ENCODE measurements around the gene CAMK1D.

The CAMK1D gene

DNA sequence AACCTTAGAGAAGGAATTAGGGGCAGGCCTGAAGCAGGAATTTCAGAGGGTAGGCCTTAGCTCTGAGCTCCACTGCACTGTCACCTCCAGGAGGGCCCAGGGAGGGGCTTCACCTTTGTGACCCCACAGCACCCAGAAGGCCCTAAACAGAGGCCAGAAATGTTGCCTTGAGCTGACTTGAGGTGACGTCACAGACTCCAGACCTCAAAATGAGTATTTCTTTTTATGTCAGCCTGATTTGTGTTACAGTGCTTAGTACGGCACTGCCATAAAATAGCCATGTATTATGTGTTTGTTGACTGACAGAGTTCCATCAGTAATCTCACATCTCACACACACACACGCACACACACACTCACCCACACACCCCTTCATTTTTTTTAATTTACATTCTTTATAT lies 440.9 kb downstream of the CAMK1D start:
- Histone ChIP-seq H3K27ac (ENCODE audit: low read depth, low read length) (no peak overlapping the region), H3K36me3 (ENCODE audit: control insufficient read depth, insufficient read depth, low read length) (no peaks in the 10 kb centered on the region), H3K4me3 (ENCODE audit: low read depth, low read length) (no peak overlapping the region), H3K9me3 (ENCODE audit: control insufficient read depth, insufficient read depth, low read length) (no peaks in the 10 kb centered on the region), H3K4me1 (ENCODE audit: control insufficient read depth, insufficient read depth, low read length) (no peaks in the 10 kb centered on the region), H3K27me3 (ENCODE audit: control insufficient read depth, insufficient read depth, low read length) (no peaks in the 10 kb centered on the region), H3K9ac (ENCODE audit: low read depth, low read length) (no peak overlapping the region)

DNA sequence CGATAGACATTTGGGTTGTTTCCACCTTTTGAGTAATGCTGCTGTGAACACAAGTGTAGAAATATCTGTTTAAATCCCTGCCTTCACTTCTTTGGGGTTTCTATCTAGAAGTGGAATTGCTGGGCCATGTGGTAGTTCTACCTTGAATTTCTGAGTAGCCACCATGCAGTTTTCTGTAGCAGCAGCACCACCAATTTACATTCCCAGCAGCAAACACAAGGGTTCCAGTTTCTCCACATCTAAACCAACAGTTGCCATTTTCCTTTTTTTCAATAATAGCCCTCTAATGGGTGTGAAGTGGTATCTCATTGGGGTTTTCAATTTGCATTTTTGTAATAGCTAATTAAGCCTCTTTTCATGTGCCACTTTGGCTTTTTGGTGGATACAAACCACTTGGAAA lies 442.4 kb downstream of the CAMK1D start:
- no peak overlapping the region for H3K4me3 ChIP-seq (ENCODE audit: low read depth, low read length)
- H3K9me3 ChIP-seq (ENCODE audit: control insufficient read depth, insufficient read depth, low read length), result no peaks in the 10 kb centered on the region
- H3K36me3 ChIP-seq (ENCODE audit: control insufficient read depth, insufficient read depth, low read length), result no peaks in the 10 kb centered on the region
- H3K9ac ChIP-seq (ENCODE audit: low read depth, low read length), result no peak overlapping the region
- H3K27ac ChIP-seq (ENCODE audit: low read depth, low read length), result no peak overlapping the region
- H3K4me1 ChIP-seq (ENCODE audit: control insufficient read depth, insufficient read depth, low read length), result no peaks in the 10 kb centered on the region
- H3K27me3 ChIP-seq (ENCODE audit: control insufficient read depth, insufficient read depth, low read length), result no peaks in the 10 kb centered on the region

DNA sequence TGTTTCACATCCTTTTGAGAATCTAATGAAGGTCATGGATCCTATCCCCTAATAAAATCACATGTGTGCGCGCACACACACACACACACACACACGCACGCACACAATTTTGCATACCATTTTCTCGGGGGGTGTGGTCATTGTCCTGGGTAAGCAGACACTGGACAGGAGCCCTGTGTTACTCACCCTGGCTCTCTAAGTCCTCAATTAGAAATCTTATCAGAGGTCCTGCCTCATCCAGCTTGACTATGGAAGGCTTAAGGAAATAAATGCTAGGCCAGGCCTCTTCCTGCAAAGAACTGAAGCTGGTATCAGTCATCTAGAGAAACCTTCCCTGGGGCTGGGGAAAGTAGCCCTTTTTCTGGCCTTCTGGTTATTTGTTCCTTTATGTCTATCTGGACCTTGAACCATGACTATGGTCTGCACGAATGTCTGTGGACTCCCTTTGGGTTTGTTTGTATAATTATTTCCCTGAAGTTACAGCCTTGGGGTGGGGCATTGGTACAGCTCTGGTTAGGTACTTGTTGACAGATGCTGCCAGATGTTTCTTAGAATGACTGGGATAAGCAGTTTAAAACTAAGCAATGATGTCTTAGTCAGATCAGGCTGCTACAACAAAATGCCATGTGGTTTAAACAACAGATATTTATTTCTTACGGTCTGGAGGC lies 443.7 kb downstream of the CAMK1D start:
- Histone ChIP-seq H3K9me3 (ENCODE audit: control insufficient read depth, insufficient read depth, low read length) (no peaks in the 10 kb centered on the region), H3K4me1 (ENCODE audit: control insufficient read depth, insufficient read depth, low read length) (no peaks in the 10 kb centered on the region), H3K27ac (ENCODE audit: low read depth, low read length) (no peak overlapping the region), H3K9ac (ENCODE audit: low read depth, low read length) (no peak overlapping the region), H3K27me3 (ENCODE audit: control insufficient read depth, insufficient read depth, low read length) (no peaks in the 10 kb centered on the region), H3K4me3 (ENCODE audit: low read depth, low read length) (no peak overlapping the region), H3K36me3 (ENCODE audit: control insufficient read depth, insufficient read depth, low read length) (no peaks in the 10 kb centered on the region)

DNA sequence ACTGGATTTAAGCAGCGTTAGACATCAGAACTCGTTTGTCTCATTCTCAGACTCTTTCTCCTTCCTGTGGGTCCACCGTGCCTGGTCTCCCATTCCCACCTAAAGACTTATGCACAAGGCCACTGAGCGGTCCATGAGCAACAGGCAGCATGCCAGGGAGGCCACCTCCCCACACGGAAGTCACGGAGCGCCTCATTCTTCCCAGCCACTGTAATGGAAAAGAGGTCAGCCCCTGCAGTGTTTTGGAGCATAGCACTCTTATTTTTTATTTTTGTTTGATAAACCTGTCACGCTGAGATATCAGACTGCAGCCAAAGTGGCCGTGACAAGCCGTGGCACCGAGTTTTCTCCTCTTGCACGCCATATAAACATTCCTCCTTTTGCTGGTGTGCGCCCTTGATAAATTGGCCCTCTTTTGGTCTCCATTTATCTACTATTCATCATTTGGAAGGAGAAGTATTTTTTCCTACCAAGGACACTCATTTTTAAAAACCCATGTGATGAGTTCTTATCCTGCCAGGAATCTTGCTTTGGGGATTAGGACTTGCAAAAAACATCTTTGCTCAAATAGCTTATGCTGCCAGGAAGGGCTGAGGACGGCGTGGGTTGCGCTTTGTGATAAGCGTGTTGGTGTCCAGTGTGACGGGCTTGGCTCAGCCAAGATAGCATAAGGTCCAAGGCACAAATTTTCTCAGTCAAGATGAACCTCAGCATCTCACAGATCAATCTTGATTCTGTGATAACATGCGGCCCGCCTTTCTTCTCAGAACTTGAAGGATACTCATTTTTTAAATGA lies 446.2 kb downstream of the CAMK1D start:
- no peak overlapping the region for H3K27ac ChIP-seq (ENCODE audit: low read depth, low read length)
- H3K27me3 ChIP-seq (ENCODE audit: control insufficient read depth, insufficient read depth, low read length), result no peaks in the 10 kb centered on the region
- H3K9ac ChIP-seq (ENCODE audit: low read depth, low read length), result no peak overlapping the region
- H3K36me3 ChIP-seq (ENCODE audit: control insufficient read depth, insufficient read depth, low read length), result no peaks in the 10 kb centered on the region
- no peak overlapping the region for H3K4me3 ChIP-seq (ENCODE audit: low read depth, low read length)
- H3K9me3 ChIP-seq (ENCODE audit: control insufficient read depth, insufficient read depth, low read length), result no peaks in the 10 kb centered on the region
- H3K4me1 ChIP-seq (ENCODE audit: control insufficient read depth, insufficient read depth, low read length), result peaks cover 14% of the 10 kb centered on the region

DNA sequence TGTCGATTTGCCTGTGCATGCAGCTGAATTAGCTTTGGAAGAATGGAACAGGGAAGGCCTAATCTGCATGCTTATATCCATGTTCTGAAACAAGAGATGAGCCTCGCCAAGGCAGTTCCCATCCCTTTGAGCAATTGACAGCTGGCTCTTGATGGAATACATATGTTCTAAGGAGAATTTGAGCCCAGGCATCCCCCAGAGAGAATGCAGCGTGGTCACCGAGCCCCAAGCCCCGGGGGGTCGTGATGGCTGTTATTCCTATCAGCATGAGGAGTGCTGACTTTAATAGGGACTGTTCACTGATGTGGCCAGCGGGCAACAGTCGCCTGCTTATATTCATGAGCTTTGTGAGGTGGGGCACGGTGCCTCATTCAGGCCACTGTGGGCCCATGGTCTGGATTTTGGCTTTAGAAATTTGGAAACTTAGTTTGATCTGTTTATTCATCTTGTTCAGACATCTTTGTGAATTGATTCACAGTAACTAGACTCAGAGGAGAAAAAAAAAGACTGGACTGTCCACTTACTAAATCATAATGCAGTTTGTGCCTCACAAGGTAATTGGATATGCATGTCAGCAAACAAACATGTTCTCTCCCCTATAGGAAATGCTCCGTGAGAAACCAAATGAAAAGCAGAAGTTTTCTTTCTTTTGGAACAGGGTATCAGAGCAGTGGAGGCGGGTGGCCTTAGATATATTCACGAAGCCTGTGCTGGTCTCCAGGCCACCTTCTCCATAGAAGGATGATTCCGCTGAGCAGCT lies 447.2 kb downstream of the CAMK1D start:
- Histone ChIP-seq H3K4me3 (ENCODE audit: low read depth, low read length) (no peak overlapping the region), H3K9ac (ENCODE audit: low read depth, low read length) (no peak overlapping the region), H3K4me1 (ENCODE audit: control insufficient read depth, insufficient read depth, low read length) (peaks cover 14% of the 10 kb centered on the region), H3K27ac (ENCODE audit: low read depth, low read length) (no peak overlapping the region), H3K36me3 (ENCODE audit: control insufficient read depth, insufficient read depth, low read length) (no peaks in the 10 kb centered on the region), H3K27me3 (ENCODE audit: control insufficient read depth, insufficient read depth, low read length) (no peaks in the 10 kb centered on the region), H3K9me3 (ENCODE audit: control insufficient read depth, insufficient read depth, low read length) (no peaks in the 10 kb centered on the region)

DNA sequence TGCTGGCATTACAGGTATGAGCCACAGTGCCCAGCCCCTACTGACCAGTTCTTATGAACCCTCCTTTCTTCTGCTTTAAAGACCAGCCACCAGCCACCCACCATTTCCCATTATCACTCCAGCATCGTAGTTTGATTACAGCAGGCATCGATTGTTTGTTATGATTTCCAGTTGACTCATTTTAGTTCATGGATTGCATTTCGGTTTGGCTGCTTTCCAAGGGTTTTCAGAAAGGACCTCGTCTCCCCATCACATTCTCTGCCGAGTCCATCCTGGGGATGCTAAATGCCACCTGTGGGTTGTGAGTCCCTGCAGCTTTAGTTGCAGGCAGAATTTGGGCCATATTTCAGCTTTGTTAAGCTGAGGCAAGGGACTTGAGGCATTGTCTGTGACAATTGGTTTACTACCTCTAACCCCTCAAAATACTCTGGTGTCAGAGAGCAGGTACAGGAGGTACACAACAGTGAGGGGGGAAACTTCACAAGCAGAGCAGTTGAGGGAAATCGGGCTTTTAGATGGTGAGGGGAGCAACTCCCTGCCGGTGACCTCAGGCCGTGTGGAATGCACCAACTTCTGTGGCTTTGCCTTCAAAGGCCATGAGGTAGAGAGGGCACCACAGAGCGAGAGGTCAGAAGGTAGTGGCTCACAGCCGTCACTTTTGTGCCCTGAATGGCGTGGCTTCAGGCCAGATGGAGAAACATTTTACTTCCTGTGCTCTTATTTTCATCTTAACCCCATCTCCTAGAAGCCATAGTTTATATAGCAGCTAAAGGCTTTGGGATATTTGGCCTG lies 448.3 kb downstream of the CAMK1D start:
- Histone ChIP-seq H3K27me3 (ENCODE audit: control insufficient read depth, insufficient read depth, low read length) (no peaks in the 10 kb centered on the region), H3K27ac (ENCODE audit: low read depth, low read length) (no peak overlapping the region), H3K9ac (ENCODE audit: low read depth, low read length) (no peak overlapping the region), H3K4me1 (ENCODE audit: control insufficient read depth, insufficient read depth, low read length) (peaks cover 14% of the 10 kb centered on the region), H3K4me3 (ENCODE audit: low read depth, low read length) (no peak overlapping the region), H3K36me3 (ENCODE audit: control insufficient read depth, insufficient read depth, low read length) (no peaks in the 10 kb centered on the region), H3K9me3 (ENCODE audit: control insufficient read depth, insufficient read depth, low read length) (no peaks in the 10 kb centered on the region)

DNA sequence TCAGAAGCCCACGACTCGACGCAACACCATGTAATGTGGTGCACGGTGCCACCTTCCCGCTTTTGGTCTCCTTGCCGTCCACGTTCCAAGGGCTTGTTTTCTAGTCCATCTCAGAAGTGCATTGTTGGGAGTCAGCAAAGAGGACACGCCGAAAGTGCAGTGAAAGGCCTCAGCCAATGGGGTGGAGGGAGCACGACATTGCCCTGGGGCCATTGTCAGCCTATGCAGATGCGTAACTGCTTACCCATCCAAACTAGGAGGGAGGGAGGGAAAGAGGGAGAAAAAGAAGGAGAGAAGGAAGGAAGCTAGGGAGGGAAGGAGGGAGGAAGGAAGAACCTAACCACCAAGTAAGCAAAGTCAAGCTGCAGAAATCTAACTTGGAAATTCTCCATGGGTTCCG lies 449.8 kb downstream of the CAMK1D start:
- H3K4me3 ChIP-seq (ENCODE audit: low read depth, low read length), result no peak overlapping the region
- no peak overlapping the region for H3K9ac ChIP-seq (ENCODE audit: low read depth, low read length)
- H3K27me3 ChIP-seq (ENCODE audit: control insufficient read depth, insufficient read depth, low read length), result no peaks in the 10 kb centered on the region
- H3K36me3 ChIP-seq (ENCODE audit: control insufficient read depth, insufficient read depth, low read length), result no peaks in the 10 kb centered on the region
- no peaks in the 10 kb centered on the region for H3K9me3 ChIP-seq (ENCODE audit: control insufficient read depth, insufficient read depth, low read length)
- no peak overlapping the region for H3K27ac ChIP-seq (ENCODE audit: low read depth, low read length)
- peaks cover 14% of the 10 kb centered on the region for H3K4me1 ChIP-seq (ENCODE audit: control insufficient read depth, insufficient read depth, low read length)

DNA sequence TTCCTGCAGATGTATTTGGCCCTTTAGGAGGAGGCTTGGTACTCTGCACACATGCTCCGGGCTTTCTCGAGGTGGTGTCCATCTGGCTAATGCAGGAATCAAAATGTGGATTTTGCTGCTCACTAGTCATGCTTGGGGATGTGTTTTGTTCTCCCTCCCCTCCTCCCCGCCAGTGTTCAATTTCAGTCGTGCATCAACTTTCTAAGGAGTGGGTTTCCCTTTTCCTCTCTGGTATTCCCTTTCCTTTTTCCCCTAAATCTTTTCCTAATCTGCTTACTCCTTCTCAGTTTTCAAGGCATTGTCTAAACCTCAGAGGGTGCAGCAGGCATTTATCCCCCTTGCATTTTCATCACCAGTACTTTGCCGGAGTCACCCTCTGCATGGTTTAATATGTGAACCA lies 450.4 kb downstream of the CAMK1D start:
- peaks cover 14% of the 10 kb centered on the region for H3K4me1 ChIP-seq (ENCODE audit: control insufficient read depth, insufficient read depth, low read length)
- H3K9ac ChIP-seq (ENCODE audit: low read depth, low read length), result no peak overlapping the region
- no peaks in the 10 kb centered on the region for H3K36me3 ChIP-seq (ENCODE audit: control insufficient read depth, insufficient read depth, low read length)
- no peak overlapping the region for H3K27ac ChIP-seq (ENCODE audit: low read depth, low read length)
- no peak overlapping the region for H3K4me3 ChIP-seq (ENCODE audit: low read depth, low read length)
- H3K9me3 ChIP-seq (ENCODE audit: control insufficient read depth, insufficient read depth, low read length), result no peaks in the 10 kb centered on the region
- no peaks in the 10 kb centered on the region for H3K27me3 ChIP-seq (ENCODE audit: control insufficient read depth, insufficient read depth, low read length)

DNA sequence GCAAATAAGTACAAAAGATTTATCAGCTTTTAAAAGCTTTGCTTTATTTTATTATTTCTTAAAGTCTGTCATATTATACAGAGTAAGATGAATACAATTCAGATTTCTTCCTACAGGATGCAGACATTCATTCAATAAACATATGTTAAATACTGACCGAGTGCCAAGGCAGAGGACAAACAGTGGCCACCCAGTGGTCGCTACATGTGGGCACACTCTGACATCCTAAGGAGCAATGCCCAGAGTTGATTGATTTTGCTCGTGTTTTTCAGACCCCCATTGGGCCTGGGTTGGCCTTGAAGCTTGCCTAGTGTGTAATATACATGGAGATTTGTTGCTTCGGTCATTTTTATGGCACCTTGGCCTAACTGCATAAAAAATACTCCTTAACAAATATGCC lies 451.0 kb downstream of the CAMK1D start:
- no peaks in the 10 kb centered on the region for H3K36me3 ChIP-seq (ENCODE audit: control insufficient read depth, insufficient read depth, low read length)
- H3K4me1 ChIP-seq (ENCODE audit: control insufficient read depth, insufficient read depth, low read length), result peaks cover 14% of the 10 kb centered on the region
- H3K9me3 ChIP-seq (ENCODE audit: control insufficient read depth, insufficient read depth, low read length), result no peaks in the 10 kb centered on the region
- no peaks in the 10 kb centered on the region for H3K27me3 ChIP-seq (ENCODE audit: control insufficient read depth, insufficient read depth, low read length)
- H3K9ac ChIP-seq (ENCODE audit: low read depth, low read length), result no peak overlapping the region
- no peak overlapping the region for H3K27ac ChIP-seq (ENCODE audit: low read depth, low read length)
- H3K4me3 ChIP-seq (ENCODE audit: low read depth, low read length), result no peak overlapping the region

DNA sequence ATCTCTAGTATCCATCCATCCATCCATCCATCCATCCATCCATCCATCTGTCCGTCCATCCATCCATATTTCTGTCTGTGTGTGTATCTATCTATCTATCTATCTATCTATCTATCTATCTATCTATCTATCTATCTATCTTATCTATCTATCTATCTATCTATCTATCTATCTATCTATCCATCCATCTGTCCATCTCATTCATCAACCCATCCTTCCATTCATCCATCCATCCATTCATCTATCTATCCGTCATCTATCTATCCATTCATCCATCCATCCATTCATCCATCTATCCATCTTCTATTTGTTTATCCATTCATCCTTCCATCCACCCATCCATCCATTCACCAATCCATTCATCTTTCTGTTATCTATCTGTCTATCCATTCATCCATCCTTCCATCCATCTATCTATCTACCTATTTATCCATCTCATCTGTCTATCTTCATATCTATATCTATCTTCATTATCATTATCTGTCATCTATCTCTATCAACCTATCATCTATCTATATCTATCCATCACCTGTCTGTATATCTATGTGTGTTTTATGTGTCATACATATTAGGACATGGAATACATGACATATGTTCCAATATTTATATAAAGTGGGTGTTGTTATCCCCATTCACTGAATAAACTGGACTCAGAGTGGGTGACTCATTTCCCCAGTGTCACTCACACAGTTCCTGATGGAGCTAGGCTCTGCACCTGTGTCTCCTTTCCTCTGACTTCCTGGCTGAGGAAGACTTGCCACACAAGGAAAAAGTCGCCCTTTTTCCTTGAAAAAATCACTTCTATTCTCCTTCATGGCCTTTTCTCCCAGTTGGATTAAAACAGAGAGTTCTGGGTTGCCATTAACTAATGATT lies 452.1 kb downstream of the CAMK1D start:
- Histone ChIP-seq H3K27ac (ENCODE audit: low read depth, low read length) (no peak overlapping the region), H3K9ac (ENCODE audit: low read depth, low read length) (no peak overlapping the region), H3K4me1 (ENCODE audit: control insufficient read depth, insufficient read depth, low read length) (peaks cover 14% of the 10 kb centered on the region), H3K27me3 (ENCODE audit: control insufficient read depth, insufficient read depth, low read length) (no peaks in the 10 kb centered on the region), H3K9me3 (ENCODE audit: control insufficient read depth, insufficient read depth, low read length) (no peaks in the 10 kb centered on the region), H3K4me3 (ENCODE audit: low read depth, low read length) (no peak overlapping the region), H3K36me3 (ENCODE audit: control insufficient read depth, insufficient read depth, low read length) (no peaks in the 10 kb centered on the region)

Measured in HUES48 (cell line).